HCT116 (cell line): ENCODE results near the gene SF3A2. TPM values are rescaled to one million over a fixed set of nuclear protein-coding genes. Genes with fewer than 3 reads are reported as not detected.
A peak's percentile ranks its signal among the peaks of the same experiment; 100 is the strongest.

ENCODE experiments used
- ATAC-seq: fragments of 200-7000 bp; cut with Tn5 transposase; 2 replicates; pipeline ENCODE4 v1.9.1; 2020; ENCODE audit warnings: mild to moderate bottlenecking, moderate library complexity
- BruUV-seq: library from RNA; stranded (reverse); fragments of 400-500 nt; replicated peaks from 2 replicates; lab custom pipeline; 2021; lab: Mats Ljungman, UMichigan
- CTCF ChIA-PET: fragments of 300-600 bp; sonication (Branson Sonifier 250); formaldehyde crosslinking; loops from one replicate; lab custom pipeline; 2021; ENCODE audit warnings: antibody characterized with exemption; lab: Charles Lee
- POLR2A ChIA-PET: fragments of 300-600, 350-600 bp; sonication (Branson Sonifier 250); formaldehyde crosslinking; loops from one replicate; lab custom pipeline; 2021; ENCODE audit warnings: antibody characterized with exemption; lab: Charles Lee
- RAD21 ChIA-PET, 2 experiments: fragments of 300-600 bp; sonication (Branson Sonifier 250); formaldehyde crosslinking; loops; one replicate each; lab custom pipeline; 2023; ENCODE audit warnings: low total read pairs in 2 of 2; ENCODE audit not compliant: uncharacterized antibody in 2 of 2, unreplicated experiment in 2 of 2, low non-redundant PET in 1 of 2; lab: Charles Lee
- DNase-seq: peaks from one replicate; pipeline ENCODE4 v3.0.0-alpha.2; 2010; ENCODE audit warnings: low read depth, low spot score
- H2AFZ ChIP-seq: fragments of 200-600 bp; shearing (Covaris generic), sonication (generic); 2 replicates; pipeline ENCODE4 v1.6.1; 2017; ENCODE audit warnings: low read depth, mixed run types, mixed read lengths, antibody characterized with exemption, low read length; ENCODE audit not compliant: poor library complexity, severe bottlenecking
- H3K27ac ChIP-seq: 2 replicates; pipeline ENCODE4 v1.5.1; 2012; ENCODE audit warnings: low read depth, low read length
- H3K27me3 ChIP-seq: fragments of 200-600 bp; sonication (generic); 2 replicates; pipeline ENCODE4 v1.6.1; 2016; ENCODE audit warnings: mixed run types, low read length, mixed read lengths; ENCODE audit not compliant: insufficient read depth
- H3K36me3 ChIP-seq, 2 experiments: fragments of 200-500 bp in 1 of 2; fragments of 200-600 bp in 1 of 2; sonication (Bioruptor generic) in 1 of 2; sonication (generic) in 1 of 2; 2 replicates each; pipeline versions ENCODE4 v1.5.1 to v1.6.1; 2014 to 2016; ENCODE audit warnings: low read length in 2 of 2, inconsistent platforms in 1 of 2, mixed read lengths in 1 of 2, mixed run types in 1 of 2; ENCODE audit not compliant: insufficient read depth in 2 of 2, control insufficient read depth in 1 of 2
- H3K4me1 ChIP-seq, 2 experiments: fragments of 200-600 bp in 1 of 2; sonication (generic) in 1 of 2; 2 replicates each; pipeline versions ENCODE4 v1.5.1 to v1.6.1; 2012 to 2017; ENCODE audit warnings: low read length in 2 of 2, inconsistent platforms in 1 of 2, mild to moderate bottlenecking in 1 of 2, mixed read lengths in 1 of 2, mixed run types in 1 of 2, moderate library complexity in 1 of 2; ENCODE audit not compliant: insufficient read depth in 2 of 2, control insufficient read depth in 1 of 2
- H3K4me2 ChIP-seq: fragments of 200-600 bp; sonication (generic); 2 replicates; pipeline ENCODE4 v1.6.1; 2017; ENCODE audit warnings: mixed run types, low read length, mixed read lengths
- H3K4me3 ChIP-seq, 2 experiments: fragments of 200-600 bp in 1 of 2; sonication (generic) in 1 of 2; replicated peaks in 1 of 2; 2 replicates each; pipeline ENCODE4 v1.5.1; 2011 to 2016; ENCODE audit warnings: low read length in 2 of 2, control low read depth in 1 of 2, low read depth in 1 of 2, mild to moderate bottlenecking in 1 of 2, mixed read lengths in 1 of 2, mixed run types in 1 of 2
- H3K79me2 ChIP-seq: fragments of 200-600 bp; sonication (generic); 2 replicates; pipeline ENCODE4 v1.6.1; 2017; ENCODE audit warnings: mild to moderate bottlenecking, mixed run types, low read length, moderate library complexity, mixed read lengths; ENCODE audit not compliant: insufficient read depth
- H3K9ac ChIP-seq: fragments of 200-600 bp; sonication (generic); 2 replicates; pipeline ENCODE4 v1.6.1; 2016; ENCODE audit warnings: low read length, mixed read lengths
- H3K9me2 ChIP-seq: fragments of 200-600 bp; sonication (generic), shearing (Covaris generic); 2 replicates; pipeline ENCODE4 v1.6.1; 2017; ENCODE audit warnings: mixed run types, mild to moderate bottlenecking, moderate library complexity; ENCODE audit not compliant: insufficient read depth
- H3K9me3 ChIP-seq, 2 experiments: fragments of 200-500 bp in 1 of 2; fragments of 200-600 bp in 1 of 2; sonication (Bioruptor generic) in 1 of 2; sonication (generic) in 1 of 2; 2 replicates each; pipeline ENCODE4 v1.6.1; 2014 to 2017; ENCODE audit warnings: low read length in 2 of 2, mixed read lengths in 2 of 2, inconsistent platforms in 1 of 2, low read depth in 1 of 2, mild to moderate bottlenecking in 1 of 2, mixed run types in 1 of 2, moderate library complexity in 1 of 2; ENCODE audit not compliant: control insufficient read depth in 1 of 2, insufficient read depth in 1 of 2
- H4K20me1 ChIP-seq: fragments of 200-600 bp; sonication (generic), shearing (Covaris generic); 2 replicates; pipeline ENCODE4 v1.6.1; 2017; ENCODE audit warnings: mixed run types, mild to moderate bottlenecking, moderate library complexity; ENCODE audit not compliant: insufficient read depth
- EGR1 ChIP-seq: IDR thresholded peaks from 2 replicates; pipeline ENCODE4 v1.6.1; 2012; ENCODE audit warnings: low read depth
- ELF1 ChIP-seq: IDR thresholded peaks from 2 replicates; pipeline ENCODE4 v1.6.1; 2012; ENCODE audit warnings: low read depth, borderline replicate concordance
- EZH2 ChIP-seq: fragments of 200-600 bp; sonication (generic); IDR thresholded peaks from 2 replicates; pipeline ENCODE4 v1.6.1; 2017; ENCODE audit warnings: antibody characterized with exemption, mixed run types
- FOSL1 ChIP-seq: IDR thresholded peaks from 2 replicates; pipeline ENCODE4 v1.6.1; 2012; ENCODE audit warnings: low read depth
- POLR2A ChIP-seq: IDR thresholded peaks from 2 replicates; pipeline ENCODE4 v1.7.0; 2011; ENCODE audit warnings: borderline replicate concordance; ENCODE audit not compliant: insufficient read depth, insufficient read length; ENCODE audit errors: extremely low read depth
- RAD21 ChIP-seq: IDR thresholded peaks from 2 replicates; pipeline ENCODE4 v1.6.1; 2012; ENCODE audit warnings: low read depth, mild to moderate bottlenecking
- SIN3A ChIP-seq: IDR thresholded peaks from 2 replicates; pipeline ENCODE4 v1.6.1; 2012; ENCODE audit warnings: low read depth
- TCF7L2 ChIP-seq: IDR thresholded peaks from 2 replicates; pipeline ENCODE4 v1.7.0; 2011; ENCODE audit warnings: borderline replicate concordance, inconsistent platforms; ENCODE audit not compliant: insufficient read depth, insufficient read length; ENCODE audit errors: extremely low read depth
- YY1 ChIP-seq: IDR thresholded peaks from 2 replicates; pipeline ENCODE4 v1.6.1; 2011; ENCODE audit warnings: low read length, low read depth, moderate library complexity, mild to moderate bottlenecking; ENCODE audit not compliant: insufficient replicate concordance; ENCODE audit errors: extremely low read depth
- ZFX ChIP-seq: fragments of 450-650 bp; IDR thresholded peaks from 2 replicates; pipeline ENCODE4 v1.6.1; 2017
- intact Hi-C: fragments of 100-400 bp; cut with micrococcal nuclease; formaldehyde crosslinking; loops from 2 replicates; pipeline ENCODE4 v1.10.0; 2022
- total RNA-seq: library from RNA; stranded (reverse); gene quantifications from one replicate; pipeline ENCODE4 v1.2.1, GENCODE V29; 2021; ENCODE audit not compliant: unreplicated experiment
- TF ChIP-seq, protein P1 (sequence below): IDR thresholded peaks from 2 replicates; pipeline ENCODE4 v1.6.1; 2012; ENCODE audit warnings: low read depth
- TF ChIP-seq, protein P2 (sequence below): IDR thresholded peaks from 2 replicates; pipeline ENCODE4 v1.6.1; 2011; ENCODE audit warnings: mild to moderate bottlenecking, low read length, moderate library complexity; ENCODE audit not compliant: insufficient replicate concordance; ENCODE audit errors: extremely low read depth
- TF ChIP-seq, protein P3 (sequence below), 3 experiments: fragments of 200-600 bp in 1 of 3; sonication (generic) in 1 of 3; IDR thresholded peaks in 2 of 3; conservative IDR thresholded peaks in 1 of 3; 2 replicates each; pipeline ENCODE4 v1.5.1; 2012 to 2017; ENCODE audit warnings: low read depth in 2 of 3, low read length in 2 of 3, antibody characterized with exemption in 1 of 3, borderline replicate concordance in 1 of 3, control low read depth in 1 of 3, mild to moderate bottlenecking in 1 of 3, mixed read lengths in 1 of 3, mixed run types in 1 of 3, moderate library complexity in 1 of 3; ENCODE audit not compliant: insufficient read depth in 1 of 3

The SF3A2 gene
- total RNA-seq, 1 experiment from 2014 or later = 166 TPM

DNA sequence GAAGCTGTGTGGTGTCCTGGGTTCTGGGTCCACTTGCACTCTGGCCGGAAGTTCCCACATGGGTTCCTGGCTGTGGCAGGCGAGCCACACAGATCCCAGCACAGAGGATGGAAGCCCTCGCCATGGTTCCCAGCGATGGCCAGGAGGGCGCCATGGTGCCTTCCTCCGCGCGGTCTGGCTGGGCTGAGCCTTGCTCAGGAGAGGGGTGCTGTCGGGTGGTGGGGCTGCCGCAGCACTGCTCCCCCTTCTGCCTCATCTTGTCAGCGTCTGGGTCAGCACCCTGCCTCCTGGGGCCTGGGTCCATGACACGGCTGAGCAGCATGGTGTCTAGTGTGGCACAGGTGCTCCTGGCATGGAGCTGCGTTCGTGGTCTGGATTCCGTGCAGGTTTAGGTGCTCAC, 39.4 kb upstream of the SF3A2 start:
- ChIA-PET POLR2A (no interaction called here), CTCF (no interaction called here), RAD21 (no interaction called here)
- Histone ChIP-seq H2AFZ (no peak overlapping the region), H3K79me2 (peaks cover 68% of the 10 kb centered on the region), H3K36me3 (peaks cover 12 to 23% of the 10 kb centered on the region in 2 experiments; a peak in 3 of 4 replicates), H3K4me2 (no peak overlapping the region), H4K20me1 (no peaks in the 10 kb centered on the region), H3K27ac (no peak overlapping the region), H3K27me3 (no peaks in the 10 kb centered on the region), H3K9me2 (no peaks in the 10 kb centered on the region), H3K4me3 (no peak overlapping the region), H3K9ac (no peak overlapping the region), H3K4me1 (no peaks in the 10 kb centered on the region), H3K9me3 (no peaks in the 10 kb centered on the region)
- intact Hi-C loops = no loop called here
- BruUV-seq = TSS peak; percentile 12
- no peak for ATAC-seq
- TF ChIP-seq ZFX (no peak), RAD21 (no peak), YY1 (no peak), FOSL1 (no peak), TCF7L2 (no peak), SIN3A (no peak), ELF1 (no peak), EZH2 (no peak), POLR2A (no peak), EGR1 (no peak)
- TF ChIP-seq, protein P1, sequence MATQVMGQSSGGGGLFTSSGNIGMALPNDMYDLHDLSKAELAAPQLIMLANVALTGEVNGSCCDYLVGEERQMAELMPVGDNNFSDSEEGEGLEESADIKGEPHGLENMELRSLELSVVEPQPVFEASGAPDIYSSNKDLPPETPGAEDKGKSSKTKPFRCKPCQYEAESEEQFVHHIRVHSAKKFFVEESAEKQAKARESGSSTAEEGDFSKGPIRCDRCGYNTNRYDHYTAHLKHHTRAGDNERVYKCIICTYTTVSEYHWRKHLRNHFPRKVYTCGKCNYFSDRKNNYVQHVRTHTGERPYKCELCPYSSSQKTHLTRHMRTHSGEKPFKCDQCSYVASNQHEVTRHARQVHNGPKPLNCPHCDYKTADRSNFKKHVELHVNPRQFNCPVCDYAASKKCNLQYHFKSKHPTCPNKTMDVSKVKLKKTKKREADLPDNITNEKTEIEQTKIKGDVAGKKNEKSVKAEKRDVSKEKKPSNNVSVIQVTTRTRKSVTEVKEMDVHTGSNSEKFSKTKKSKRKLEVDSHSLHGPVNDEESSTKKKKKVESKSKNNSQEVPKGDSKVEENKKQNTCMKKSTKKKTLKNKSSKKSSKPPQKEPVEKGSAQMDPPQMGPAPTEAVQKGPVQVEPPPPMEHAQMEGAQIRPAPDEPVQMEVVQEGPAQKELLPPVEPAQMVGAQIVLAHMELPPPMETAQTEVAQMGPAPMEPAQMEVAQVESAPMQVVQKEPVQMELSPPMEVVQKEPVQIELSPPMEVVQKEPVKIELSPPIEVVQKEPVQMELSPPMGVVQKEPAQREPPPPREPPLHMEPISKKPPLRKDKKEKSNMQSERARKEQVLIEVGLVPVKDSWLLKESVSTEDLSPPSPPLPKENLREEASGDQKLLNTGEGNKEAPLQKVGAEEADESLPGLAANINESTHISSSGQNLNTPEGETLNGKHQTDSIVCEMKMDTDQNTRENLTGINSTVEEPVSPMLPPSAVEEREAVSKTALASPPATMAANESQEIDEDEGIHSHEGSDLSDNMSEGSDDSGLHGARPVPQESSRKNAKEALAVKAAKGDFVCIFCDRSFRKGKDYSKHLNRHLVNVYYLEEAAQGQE = no peak
- TF ChIP-seq, protein P2, sequence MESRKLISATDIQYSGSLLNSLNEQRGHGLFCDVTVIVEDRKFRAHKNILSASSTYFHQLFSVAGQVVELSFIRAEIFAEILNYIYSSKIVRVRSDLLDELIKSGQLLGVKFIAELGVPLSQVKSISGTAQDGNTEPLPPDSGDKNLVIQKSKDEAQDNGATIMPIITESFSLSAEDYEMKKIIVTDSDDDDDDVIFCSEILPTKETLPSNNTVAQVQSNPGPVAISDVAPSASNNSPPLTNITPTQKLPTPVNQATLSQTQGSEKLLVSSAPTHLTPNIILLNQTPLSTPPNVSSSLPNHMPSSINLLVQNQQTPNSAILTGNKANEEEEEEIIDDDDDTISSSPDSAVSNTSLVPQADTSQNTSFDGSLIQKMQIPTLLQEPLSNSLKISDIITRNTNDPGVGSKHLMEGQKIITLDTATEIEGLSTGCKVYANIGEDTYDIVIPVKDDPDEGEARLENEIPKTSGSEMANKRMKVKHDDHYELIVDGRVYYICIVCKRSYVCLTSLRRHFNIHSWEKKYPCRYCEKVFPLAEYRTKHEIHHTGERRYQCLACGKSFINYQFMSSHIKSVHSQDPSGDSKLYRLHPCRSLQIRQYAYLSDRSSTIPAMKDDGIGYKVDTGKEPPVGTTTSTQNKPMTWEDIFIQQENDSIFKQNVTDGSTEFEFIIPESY = no peak
- TF ChIP-seq, protein P3, sequence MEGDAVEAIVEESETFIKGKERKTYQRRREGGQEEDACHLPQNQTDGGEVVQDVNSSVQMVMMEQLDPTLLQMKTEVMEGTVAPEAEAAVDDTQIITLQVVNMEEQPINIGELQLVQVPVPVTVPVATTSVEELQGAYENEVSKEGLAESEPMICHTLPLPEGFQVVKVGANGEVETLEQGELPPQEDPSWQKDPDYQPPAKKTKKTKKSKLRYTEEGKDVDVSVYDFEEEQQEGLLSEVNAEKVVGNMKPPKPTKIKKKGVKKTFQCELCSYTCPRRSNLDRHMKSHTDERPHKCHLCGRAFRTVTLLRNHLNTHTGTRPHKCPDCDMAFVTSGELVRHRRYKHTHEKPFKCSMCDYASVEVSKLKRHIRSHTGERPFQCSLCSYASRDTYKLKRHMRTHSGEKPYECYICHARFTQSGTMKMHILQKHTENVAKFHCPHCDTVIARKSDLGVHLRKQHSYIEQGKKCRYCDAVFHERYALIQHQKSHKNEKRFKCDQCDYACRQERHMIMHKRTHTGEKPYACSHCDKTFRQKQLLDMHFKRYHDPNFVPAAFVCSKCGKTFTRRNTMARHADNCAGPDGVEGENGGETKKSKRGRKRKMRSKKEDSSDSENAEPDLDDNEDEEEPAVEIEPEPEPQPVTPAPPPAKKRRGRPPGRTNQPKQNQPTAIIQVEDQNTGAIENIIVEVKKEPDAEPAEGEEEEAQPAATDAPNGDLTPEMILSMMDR (IDR thresholded peaks at IDR 0.05 in 2 of 3, conservative IDR thresholded peaks at IDR 0.05 in 1 of 3; ENCODE audit: borderline replicate concordance in 1 of 3, insufficient read depth in 1 of 3, low read depth in 2 of 3, low read length in 2 of 3) = no peak
- no peak for DNase-seq
